Mucosa of gallbladder (tissue), 1 donor: ENCODE measurements around the gene FBXW7. TPM values are rescaled to one million over a fixed set of nuclear protein-coding genes. Genes with fewer than 3 reads are reported as not detected.

Experiments
- DNase-seq: peaks from one replicate; pipeline ENCODE4 v3.0.0-alpha.2; 2020; ENCODE audit warnings: low spot score
- total RNA-seq: library from RNA; stranded (reverse); gene quantifications from one replicate; pipeline ENCODE4 v1.2.1, GENCODE V29; 2021
- donor health status: DM: no; HTN: no; CAD: no.

FBXW7 gene
- total RNA-seq, 1 donor from 2014 or later: 29.7 TPM

DNA sequence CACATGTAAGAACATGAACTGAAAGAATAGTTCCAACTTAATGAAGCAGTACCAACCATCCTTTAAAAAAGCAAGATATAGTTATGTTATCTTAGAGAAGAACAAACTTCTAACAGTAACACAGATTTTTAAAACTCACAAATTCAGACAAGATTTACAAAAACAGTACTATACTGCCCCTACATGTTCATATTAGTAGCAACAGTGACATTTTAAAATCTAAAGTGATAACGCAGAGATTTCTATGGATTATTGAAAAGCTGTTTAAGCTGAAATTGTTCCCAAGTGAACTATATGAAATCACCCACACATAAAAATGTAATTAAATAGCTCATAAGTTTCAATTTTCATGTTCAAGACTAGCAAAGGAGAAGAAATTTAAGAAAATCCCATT lies 166.0 kb downstream of the FBXW7 start:
- DNase-seq: no peak

DNA sequence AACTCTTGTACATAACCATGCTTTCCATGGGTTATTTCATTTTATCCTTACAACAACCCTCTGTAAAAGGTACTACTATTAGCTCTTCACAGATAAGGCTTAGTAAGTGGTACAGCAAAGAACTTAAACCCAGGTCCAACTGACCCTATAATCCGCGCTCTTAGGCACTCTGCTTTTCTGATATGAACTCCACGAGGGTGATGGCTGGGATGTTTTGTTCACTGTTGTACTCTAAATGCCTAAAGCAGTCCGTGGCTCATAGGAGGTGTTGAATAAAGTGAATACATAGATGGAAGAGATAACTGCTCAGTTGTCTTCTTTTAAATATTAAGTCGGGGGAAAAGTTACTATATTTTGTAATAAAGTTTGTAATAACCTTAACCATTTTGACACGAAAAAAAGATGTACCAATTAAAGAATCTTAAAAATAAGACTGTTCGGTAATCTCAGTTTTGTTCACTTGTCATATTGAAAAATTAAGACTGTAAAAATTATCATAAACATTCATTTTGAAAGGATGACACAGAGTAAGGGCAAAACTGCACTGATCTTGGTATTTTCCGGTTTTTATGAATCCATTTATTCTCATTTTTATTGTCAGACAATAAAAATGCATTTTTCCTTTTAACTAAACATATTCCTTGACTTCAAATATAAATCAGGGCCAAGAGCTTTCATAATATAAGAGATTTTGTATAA lies 166.5 kb downstream of the FBXW7 start:
- DNase-seq: no peak

DNA sequence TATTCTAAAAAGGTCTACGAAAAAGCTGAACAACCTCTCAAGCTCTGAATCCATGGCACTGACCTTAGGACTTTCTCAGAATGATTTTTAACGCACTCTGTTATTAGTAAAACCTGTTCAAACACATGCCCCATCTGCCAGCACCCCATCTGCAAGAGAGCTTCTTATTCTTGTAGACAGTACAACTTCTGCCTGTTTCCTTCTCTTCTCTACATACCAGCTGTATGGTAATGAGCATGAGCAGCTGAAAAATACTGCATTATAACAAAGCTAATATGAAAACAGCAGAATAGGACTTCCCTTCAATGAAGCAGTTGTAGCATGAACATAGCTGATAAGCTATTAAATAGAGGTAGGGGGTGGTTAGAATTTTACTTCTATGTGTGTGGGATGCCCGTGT lies 167.9 kb downstream of the FBXW7 start:
- no peak for DNase-seq

DNA sequence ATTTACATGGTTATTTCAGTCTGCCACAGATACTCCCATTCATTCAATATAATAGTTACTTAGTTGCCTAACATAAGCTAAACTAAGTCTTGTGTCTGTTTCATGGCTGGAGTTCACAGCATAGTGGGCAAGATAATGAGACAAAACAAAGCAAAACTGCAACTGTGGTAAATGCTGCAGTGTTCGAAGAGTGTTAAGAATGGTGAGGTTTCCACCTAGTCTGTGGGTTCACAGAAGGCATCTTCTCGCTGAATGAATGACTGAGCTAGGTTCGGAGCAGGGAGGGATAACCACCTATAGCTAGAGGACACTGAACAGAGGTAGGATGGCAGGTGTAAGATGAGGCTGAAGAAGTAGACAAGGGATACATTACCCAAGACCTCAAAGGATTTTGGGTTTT lies 171.0 kb downstream of the FBXW7 start:
- no peak for DNase-seq

DNA sequence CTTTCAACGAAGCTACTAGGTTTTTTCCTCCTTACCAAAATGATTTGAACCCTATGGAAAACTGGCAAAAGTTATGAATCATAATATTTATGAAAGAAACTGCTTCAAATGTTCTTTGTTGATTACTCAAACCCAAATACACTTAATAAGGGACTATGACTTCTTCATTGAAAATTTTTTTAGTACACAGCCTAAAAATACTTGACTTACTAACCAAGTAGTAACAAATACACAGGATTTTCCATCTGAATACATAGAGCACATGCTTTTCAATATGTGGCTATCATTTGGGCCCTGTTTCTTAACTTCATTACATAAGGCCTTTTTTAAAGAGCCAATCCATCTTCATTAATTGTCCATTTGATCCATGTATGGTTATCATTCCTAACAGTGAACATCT lies 171.5 kb downstream of the FBXW7 start:
- no peak for DNase-seq

DNA sequence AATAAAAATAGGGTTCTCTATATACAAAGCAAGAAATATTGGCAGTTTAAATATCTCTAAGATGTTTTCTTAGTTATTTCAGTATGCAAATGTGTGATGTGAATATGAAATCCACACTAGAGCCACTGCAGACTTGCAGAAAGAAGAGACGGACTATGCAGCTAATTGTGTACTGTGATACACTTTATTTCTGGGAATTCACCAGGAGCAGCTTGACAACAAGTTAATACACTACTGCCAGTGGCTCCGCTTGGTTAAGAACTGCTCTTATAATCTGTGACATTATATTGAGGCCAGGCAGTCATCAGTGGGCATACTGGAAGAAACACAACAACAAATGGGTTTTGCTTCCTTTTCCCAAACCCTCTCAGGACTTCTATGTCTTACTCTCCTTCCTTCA lies 172.0 kb downstream of the FBXW7 start:
- no peak for DNase-seq

DNA sequence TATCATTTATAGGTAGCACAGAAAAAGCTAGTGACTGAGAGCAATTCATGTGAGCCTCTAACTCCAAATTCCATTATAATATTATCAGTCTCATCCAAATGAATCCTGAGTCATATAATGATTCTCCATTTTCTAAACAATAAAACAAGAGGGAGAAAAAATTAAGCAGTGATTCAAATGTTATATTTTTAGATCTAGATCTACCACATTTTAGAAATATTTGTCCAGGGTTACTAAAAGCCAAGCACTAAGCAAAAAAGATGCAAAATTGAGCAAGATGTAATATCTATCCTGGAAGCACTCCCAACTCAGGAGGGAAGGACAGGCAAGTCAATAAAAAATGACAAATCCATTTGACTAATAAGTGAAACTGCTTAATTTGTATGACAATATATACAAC lies 172.8 kb downstream of the FBXW7 start:
- no peak for DNase-seq

DNA sequence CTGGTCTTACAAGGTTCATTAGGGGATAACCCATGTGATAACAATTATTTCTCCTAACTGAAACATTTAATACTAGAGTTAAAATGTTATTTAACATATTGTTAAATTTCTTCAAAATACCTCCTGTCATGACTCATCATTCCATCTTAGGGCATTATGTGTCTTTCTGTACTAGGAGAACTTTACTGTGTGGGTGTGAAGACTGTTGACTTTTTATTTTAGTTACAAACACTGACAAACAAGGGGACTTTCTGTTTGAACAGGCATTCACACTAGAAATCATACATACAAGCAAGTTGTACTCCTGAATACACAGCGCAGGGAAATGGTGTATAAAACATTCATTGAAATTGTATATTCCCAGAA lies 175.9 kb downstream of the FBXW7 start:
- no peak for DNase-seq

DNA sequence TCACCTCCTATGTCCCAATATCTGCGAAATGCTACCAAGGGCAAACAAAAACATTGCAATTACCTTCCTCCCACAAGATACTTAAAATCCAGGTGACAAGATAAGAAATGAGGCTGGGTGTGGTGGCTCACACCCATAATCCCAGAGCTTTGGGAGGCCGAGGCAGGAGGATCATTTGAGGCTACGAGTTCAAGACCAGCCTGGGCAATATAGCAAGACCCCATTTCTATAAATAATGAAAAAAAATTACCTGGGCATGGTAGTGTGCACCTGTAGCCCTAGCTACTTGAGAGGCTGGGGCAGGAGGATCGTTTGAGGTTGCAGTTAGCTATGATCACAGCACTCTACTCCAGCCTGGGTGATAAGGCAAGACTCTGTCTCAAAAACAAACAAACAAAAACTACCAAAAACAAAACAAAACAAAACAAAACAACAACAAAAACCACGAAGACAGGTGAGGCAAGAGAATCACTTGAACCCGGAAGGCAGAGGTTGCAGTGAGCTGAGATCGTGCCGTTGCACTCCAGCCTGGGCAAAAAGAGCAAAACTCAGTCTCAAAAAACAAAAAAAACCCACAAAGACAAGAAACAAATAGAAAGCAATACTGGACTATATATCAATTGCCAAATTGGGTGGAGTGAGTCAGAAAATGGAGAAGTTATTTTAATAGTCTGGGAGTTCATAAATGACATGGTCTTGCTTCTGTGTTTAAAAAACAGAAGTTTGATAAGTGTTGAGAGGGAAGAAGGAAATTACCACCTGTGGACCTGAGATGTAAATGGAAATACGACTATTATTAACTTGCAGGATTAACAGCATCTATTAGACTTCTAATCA lies 176.5 kb downstream of the FBXW7 start:
- no peak for DNase-seq

DNA sequence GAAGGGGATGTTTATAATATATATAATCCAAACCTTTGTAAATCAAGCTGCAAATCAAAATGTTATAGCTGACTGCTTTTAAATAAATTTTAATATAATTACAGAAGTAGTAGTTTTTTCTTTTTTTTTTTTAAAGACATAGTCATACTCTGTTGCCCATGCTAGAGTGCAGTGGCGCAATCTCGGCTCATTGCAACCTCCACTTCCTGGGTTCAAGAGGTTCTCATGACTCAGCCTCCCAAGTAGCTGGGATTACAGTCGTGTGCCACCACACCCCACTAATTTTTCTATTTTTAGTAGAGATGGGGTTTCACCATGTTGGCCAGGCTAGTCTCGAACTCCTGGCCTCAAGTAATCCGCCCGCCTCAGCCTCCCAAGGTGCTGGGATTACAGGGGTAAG lies 178.7 kb downstream of the FBXW7 start:
- no peak for DNase-seq

DNA sequence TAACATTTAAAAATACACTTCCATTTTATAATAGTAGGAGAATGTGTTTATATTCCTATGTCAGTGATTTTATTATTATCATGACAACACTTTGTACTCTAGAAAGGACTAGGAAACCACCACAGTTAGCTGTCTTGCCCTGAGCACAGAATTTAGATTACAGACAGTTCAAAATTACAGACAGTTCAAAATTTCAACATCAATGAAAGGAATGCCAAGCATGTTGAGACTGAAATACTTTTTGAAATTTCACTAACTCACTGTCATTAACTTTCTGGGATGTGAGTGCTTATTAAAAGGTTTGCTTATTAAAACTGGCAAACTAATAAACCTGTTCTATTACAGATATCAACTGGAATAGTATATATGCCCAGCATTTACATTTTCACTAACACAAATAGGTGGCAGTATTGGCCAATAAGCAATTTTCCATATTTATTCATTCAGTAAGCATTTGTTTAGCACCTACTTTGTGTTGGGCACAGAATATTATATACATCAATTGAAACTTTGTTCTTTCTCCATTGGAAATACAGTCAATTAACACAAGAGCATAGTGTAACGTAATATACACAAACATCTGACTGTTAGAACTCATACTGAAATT lies 179.4 kb downstream of the FBXW7 start:
- no peak for DNase-seq

DNA sequence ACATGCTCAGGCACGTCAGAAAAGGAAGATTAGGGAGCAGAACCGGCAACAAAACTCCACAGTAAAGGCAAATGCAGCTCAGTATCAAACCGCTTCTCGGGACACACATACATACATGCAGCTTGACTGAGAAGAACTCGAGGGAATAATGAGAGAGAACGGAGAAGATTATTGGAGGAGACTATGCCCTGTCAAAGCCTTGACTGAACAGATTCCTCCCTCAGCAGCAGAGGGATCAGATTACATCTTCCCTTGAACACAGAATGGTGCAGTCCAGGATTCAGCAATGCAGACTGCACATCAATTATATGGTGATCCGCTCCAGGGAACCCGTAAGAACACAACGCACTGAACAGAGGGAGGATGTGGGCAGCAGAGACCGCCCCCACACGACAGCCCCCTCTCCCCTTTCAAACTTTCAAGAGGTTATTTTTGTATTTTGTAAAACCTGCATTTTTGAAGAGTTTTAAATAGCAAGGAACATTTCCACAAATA lies 183.2 kb downstream of the FBXW7 start:
- DNase-seq: peak; percentile 58

DNA sequence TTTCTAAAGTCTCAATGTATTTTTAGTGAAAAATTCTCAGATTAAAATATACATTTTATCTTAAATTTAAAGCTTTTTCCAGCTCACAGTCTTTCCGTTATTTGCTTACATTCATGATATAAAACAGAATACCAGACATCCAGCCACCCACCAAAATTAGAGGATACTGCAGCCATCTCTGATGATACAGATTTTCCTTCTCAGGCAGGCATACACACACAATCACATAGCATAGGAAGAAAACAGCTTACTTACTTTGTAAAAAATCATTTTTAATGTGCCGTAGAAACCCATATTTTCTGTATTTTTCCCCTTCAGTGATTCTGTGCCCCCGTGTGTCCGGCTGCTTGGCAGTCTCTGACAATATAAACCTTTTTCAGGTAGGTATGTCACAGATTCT lies 183.7 kb downstream of the FBXW7 start:
- no peak for DNase-seq

DNA sequence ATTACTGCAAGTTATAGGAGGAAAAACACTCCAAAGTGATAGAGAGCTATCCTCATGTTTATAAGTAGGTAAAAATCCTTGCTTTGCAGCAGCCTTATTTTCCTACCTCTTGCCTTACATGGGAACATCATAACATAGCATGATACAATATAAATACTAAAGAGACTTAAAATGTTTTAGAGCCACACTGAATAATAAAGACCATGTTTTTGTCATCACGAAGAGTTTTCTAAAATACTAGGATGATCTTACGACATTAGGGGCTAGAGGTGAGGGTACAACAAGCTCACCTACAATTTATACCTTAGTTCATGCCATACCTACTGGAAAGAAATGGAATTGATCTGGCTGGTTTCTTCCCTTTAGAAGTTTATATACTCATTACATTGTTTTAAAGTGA lies 184.8 kb downstream of the FBXW7 start:
- DNase-seq: no peak

DNA sequence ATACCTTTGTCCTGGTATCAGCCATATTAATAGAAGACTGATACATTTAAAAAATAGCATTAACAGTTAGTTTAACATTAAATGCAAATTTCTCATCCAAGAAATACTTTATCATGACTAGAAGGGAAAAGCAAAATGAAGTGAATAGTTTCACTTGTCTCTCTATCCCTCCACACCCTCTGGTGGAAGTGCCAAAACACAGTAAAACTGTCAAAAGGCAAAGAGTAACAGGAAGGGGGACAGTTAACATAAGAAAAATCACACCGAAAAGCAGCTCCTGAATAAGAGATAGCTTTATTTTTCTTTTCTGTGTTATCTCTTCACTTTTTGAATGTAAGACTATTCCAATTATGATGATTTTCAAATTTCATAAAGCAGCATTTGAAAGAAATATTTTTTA lies 187.2 kb downstream of the FBXW7 start:
- DNase-seq: no peak

DNA sequence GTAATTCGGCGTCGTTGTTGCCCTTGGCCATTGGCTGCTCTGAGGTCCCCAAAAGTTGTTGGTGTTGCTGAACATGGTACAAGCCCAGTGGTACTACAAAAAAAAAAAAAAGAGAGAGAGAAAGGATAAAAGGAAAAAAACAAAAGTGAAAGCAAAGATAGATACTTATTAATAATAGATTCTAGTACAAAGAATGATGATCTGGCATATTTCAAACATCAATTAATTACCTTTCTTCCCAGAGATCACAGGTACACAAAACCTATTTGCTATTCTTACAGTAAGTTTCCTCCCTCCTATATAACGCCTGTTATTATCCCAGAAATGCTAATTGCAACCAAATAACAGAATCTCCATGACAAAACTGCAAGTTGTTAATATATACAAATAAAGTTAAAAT lies 188.9 kb downstream of the FBXW7 start:
- no peak for DNase-seq

DNA sequence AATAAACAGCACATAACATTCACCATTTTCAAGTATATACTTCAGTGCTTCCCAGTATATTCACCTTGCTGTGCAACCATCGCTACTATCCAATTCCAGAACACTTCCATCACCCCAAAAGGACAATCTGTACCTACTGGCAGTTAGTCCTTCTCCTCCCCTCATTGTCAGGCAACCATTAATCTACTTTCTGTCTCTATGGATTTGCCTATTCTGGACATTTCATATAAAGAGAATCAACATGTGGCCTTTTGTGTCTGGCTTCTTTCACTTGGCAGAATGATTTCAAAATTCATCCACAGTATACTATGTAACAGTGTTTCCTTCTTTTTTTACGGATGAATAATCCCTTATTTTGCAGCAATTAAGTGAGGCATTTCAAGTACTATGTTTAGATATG lies 189.4 kb downstream of the FBXW7 start:
- DNase-seq: no peak

DNA sequence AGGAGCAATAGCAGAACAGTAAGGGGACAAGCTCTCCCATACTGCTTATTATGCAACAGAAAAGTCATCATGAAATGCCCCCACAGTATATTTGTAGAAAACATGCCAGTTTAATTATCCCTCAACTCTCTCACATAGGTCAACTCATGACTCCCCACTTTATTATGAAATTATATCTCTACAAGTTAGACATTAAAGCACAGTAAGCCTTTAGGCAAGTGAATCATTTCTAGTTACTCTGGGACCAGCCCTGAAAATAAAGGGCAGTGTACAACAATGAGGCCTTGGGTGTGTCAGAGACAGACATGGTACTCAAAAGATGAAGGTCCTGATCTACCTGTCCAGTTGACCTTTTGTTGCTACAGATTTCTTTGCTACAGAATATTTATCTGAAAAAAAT lies 191.9 kb downstream of the FBXW7 start:
- no peak for DNase-seq

DNA sequence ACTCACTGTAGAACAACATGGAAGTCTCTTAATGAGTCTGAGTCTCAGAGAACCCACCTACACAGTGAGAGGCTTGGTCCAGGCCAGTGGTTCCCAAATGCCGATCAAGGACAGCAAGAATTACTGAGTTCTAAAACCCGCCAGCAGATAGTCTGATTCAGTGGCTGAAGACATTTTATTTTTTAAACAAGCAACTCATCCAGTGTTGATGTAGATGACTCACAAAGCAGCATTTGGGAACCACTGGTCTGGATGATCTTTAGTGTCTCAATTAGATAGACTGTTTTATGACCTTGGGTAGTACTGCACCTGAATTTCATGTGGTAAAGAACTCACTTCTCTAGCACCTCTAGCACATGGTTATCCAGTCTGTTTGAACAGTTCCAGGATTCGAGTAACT lies 193.6 kb downstream of the FBXW7 start:
- DNase-seq: no peak

DNA sequence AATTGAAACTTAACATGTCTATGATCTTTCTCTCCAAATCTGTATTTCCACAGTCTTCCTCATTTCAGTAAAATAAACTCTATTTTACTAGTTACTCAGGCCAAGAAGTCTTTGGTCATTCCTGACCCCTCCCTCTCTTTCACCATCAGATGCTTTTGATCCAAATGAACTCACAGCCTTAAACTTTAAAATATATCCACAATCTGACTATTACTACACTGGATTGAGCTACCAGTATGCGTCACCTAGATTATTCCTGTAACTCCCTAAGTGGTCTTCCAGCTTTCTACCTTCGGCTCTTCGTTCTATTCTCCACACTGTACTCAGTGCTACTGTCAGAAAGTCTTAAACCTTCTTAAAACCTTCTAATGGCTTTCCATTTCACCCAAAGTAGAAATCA lies 195.1 kb downstream of the FBXW7 start:
- no peak for DNase-seq

DNA sequence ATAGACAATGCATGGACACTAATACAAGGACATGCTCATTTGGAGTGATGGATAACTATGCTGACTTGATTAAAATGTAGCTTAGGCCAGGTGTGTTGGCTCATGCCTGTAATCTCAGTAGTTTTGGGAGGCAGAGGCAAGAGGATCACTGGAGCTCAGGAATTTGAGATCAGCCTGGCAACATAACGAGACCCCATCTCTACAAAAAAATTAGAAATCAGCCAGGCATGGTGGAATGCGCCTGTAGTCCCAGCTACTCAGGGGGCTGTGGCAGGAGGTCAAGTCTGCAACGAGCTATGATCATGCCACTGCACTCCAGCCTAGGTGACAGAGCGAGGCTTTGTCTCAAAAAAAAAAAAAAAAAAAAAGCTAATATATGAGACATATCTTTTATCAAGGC lies 196.3 kb downstream of the FBXW7 start:
- no peak for DNase-seq

DNA sequence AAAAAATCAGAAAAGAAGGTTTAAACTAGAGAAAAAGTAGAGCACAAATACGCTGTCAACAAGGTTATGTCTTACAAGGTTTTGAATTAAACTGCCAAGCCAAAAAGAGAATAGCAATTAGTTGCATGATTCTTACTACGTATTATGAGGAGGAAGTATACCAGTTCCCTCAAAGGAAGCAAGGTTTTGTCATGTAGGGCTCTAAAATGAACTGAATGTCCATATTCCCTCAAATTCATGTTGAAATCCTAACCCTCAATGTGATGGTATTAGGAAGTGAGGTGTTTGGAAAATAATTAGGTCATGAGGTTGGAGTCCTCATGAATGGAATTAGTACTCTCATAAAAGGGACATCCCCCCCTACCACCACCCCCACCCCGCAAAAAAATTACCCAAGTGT lies 201.0 kb downstream of the FBXW7 start:
- no peak for DNase-seq

DNA sequence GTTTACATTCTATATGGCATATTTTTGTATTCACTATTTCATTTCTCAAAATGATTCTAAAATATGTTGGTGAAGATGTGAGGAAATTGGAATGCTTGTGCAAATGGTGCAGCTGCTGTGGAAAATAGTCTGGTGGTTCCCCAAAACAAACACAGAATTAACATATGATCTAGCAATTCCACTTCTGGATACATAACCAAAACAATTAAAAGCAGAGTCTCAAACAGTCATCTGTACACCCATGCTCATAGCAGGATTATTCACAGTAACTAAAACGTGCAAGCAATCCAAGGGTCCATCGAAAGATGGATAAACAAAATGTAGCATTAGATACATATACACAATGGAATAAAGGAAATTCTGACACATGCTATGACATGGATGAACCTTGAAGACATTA lies 204.8 kb downstream of the FBXW7 start:
- DNase-seq: no peak
